Liver (tissue), 9 donors: Measurements from ENCODE around the gene PTP4A2. TPM values are rescaled to one million over a fixed set of nuclear protein-coding genes. Genes with fewer than 3 reads are reported as not detected.

ENCODE experiments used
- DNase-seq: peaks from one replicate; pipeline ENCODE4 v3.0.0-alpha.2; 2017; ENCODE audit warnings: low spot score
- H3K27ac ChIP-seq, 2 donors: one replicate each; pipeline ENCODE4 v1.7.0; 2013; ENCODE audit warnings: inconsistent platforms in 2 of 2, low read length in 2 of 2, control low read depth in 1 of 2, low read depth in 1 of 2, mild to moderate bottlenecking in 1 of 2
- H3K27me3 ChIP-seq, 4 donors: one replicate each; pipeline versions ENCODE4 v1.6.1 to v1.7.0; 2013; ENCODE audit warnings: low read length in 3 of 4, inconsistent platforms in 1 of 4, mild to moderate bottlenecking in 1 of 4, moderate library complexity in 1 of 4; ENCODE audit not compliant: control insufficient read depth in 4 of 4, insufficient read depth in 4 of 4
- H3K36me3 ChIP-seq, 4 donors: one replicate each; pipeline versions ENCODE4 v1.6.1 to v1.7.0; 2013; ENCODE audit warnings: low read length in 3 of 4, mild to moderate bottlenecking in 3 of 4, low read depth in 1 of 4, moderate library complexity in 1 of 4; ENCODE audit not compliant: control insufficient read depth in 4 of 4, insufficient read depth in 3 of 4
- H3K4me1 ChIP-seq, 4 donors: one replicate each; pipeline versions ENCODE4 v1.6.1 to v1.7.0; 2013; ENCODE audit warnings: low read length in 3 of 4, mild to moderate bottlenecking in 3 of 4, moderate library complexity in 1 of 4; ENCODE audit not compliant: control insufficient read depth in 4 of 4, insufficient read depth in 4 of 4
- H3K4me3 ChIP-seq, 3 donors: one replicate each; pipeline versions ENCODE4 v1.6.1 to v1.7.0; 2013; ENCODE audit warnings: low read length in 3 of 3, control low read depth in 1 of 3, low read depth in 1 of 3, mild to moderate bottlenecking in 1 of 3
- H3K9ac ChIP-seq, 2 donors: one replicate each; pipeline ENCODE4 v1.7.0; 2013; ENCODE audit warnings: low read length in 2 of 2, mild to moderate bottlenecking in 2 of 2, moderate library complexity in 2 of 2, control low read depth in 1 of 2, low read depth in 1 of 2
- H3K9me3 ChIP-seq, 4 donors: one replicate each; pipeline versions ENCODE4 v1.6.1 to v1.7.0; 2013; ENCODE audit warnings: low read length in 3 of 4; ENCODE audit not compliant: control insufficient read depth in 4 of 4
- EGR1 ChIP-seq, 2 donors: IDR thresholded peaks; 2 replicates each; pipeline ENCODE4 v1.6.1; 2016 to 2018; ENCODE audit warnings: antibody characterized with exemption in 2 of 2, low read depth in 2 of 2
- FOXA1 ChIP-seq: IDR thresholded peaks from 2 replicates; pipeline ENCODE4 v1.6.1; 2016; ENCODE audit warnings: antibody characterized with exemption
- FOXA2 ChIP-seq: IDR thresholded peaks from 2 replicates; pipeline ENCODE4 v1.6.1; 2016; ENCODE audit warnings: antibody characterized with exemption
- GABPA ChIP-seq, 2 donors: IDR thresholded peaks in 1 of 2; conservative IDR thresholded peaks in 1 of 2; 2 replicates each; pipeline ENCODE4 v1.6.1; 2016; ENCODE audit warnings: antibody characterized with exemption in 2 of 2, mild to moderate bottlenecking in 1 of 2, moderate library complexity in 1 of 2
- HNF4A ChIP-seq, 2 donors: conservative IDR thresholded peaks; 2 replicates each; pipeline ENCODE4 v1.6.1; 2016; ENCODE audit warnings: antibody characterized with exemption in 2 of 2, mild to moderate bottlenecking in 2 of 2
- HNF4G ChIP-seq: IDR thresholded peaks from 2 replicates; pipeline ENCODE4 v1.6.1; 2016; ENCODE audit warnings: antibody characterized with exemption
- JUND ChIP-seq, 2 donors: IDR thresholded peaks; 2 replicates each; pipeline ENCODE4 v1.6.1; 2016; ENCODE audit warnings: antibody characterized with exemption in 2 of 2
- MAX ChIP-seq: IDR thresholded peaks from 2 replicates; pipeline ENCODE4 v1.6.1; 2016; ENCODE audit warnings: antibody characterized with exemption
- NR2F2 ChIP-seq: IDR thresholded peaks from 2 replicates; pipeline ENCODE4 v1.6.1; 2016; ENCODE audit warnings: antibody characterized with exemption
- RAD21 ChIP-seq, 2 donors: IDR thresholded peaks; 2 replicates each; pipeline ENCODE4 v1.6.1; 2016; ENCODE audit warnings: antibody characterized with exemption in 2 of 2, mild to moderate bottlenecking in 2 of 2
- REST ChIP-seq: IDR thresholded peaks from 2 replicates; pipeline ENCODE4 v1.6.1; 2016; ENCODE audit warnings: antibody characterized with exemption, mild to moderate bottlenecking
- RXRA ChIP-seq, 2 donors: IDR thresholded peaks; 2 replicates each; pipeline ENCODE4 v1.6.1; 2017 to 2018; ENCODE audit warnings: antibody characterized with exemption in 2 of 2, mild to moderate bottlenecking in 1 of 2
- SP1 ChIP-seq: IDR thresholded peaks from 2 replicates; pipeline ENCODE4 v1.6.1; 2018; ENCODE audit warnings: antibody characterized with exemption, mild to moderate bottlenecking
- TAF1 ChIP-seq: conservative IDR thresholded peaks from 2 replicates; pipeline ENCODE4 v1.6.1; 2016; ENCODE audit warnings: antibody characterized with exemption, mild to moderate bottlenecking
- YY1 ChIP-seq: IDR thresholded peaks from 2 replicates; pipeline ENCODE4 v1.6.1; 2016; ENCODE audit warnings: antibody characterized with exemption, mild to moderate bottlenecking
- ZBTB33 ChIP-seq: IDR thresholded peaks from 2 replicates; pipeline ENCODE4 v1.6.1; 2016; ENCODE audit warnings: antibody characterized with exemption
- WGBS: extraction: QIAGEN DNeasy Blood & Tissue Kit; methylation state at CpG from one replicate; pipeline ENCODE4 v1.1.7; 2013; 5-methylcytosine and 5-hydroxymethylcytosine counted together
- polyA plus RNA-seq, 2 donors: library from polyadenylated mRNA; stranded (reverse) in 1 of 2; unstranded in 1 of 2; fragments of 200-250 nt in 1 of 2; fragments of >200 nt in 1 of 2; fragmentation: Nextera tagmentation in 1 of 2; extraction: Ambion mirVana in 1 of 2; gene quantifications; one replicate each; pipeline versions ENCODE4 v1.2.1 to v1.2.3, GENCODE V29; 2013 to 2015
- total RNA-seq, 2 donors: library from RNA; depleted of rRNA; stranded (reverse); fragments of >200 nt; gene quantifications; one replicate each; pipeline ENCODE4 v1.2.3, GENCODE V29; 2014
- TF ChIP-seq, protein P1 (sequence below): IDR thresholded peaks from 2 replicates; pipeline ENCODE4 v1.6.1; 2016; ENCODE audit warnings: antibody characterized with exemption
- donor health status: healthy.
- donor health status: healthy.
- donor health status: healthy.
- donor health status: healthy.
- donor health status: healthy.

Gene PTP4A2
- total and polyA plus RNA-seq, 4 donors, result 47.7 to 98.1 (median 71.9) TPM

DNA sequence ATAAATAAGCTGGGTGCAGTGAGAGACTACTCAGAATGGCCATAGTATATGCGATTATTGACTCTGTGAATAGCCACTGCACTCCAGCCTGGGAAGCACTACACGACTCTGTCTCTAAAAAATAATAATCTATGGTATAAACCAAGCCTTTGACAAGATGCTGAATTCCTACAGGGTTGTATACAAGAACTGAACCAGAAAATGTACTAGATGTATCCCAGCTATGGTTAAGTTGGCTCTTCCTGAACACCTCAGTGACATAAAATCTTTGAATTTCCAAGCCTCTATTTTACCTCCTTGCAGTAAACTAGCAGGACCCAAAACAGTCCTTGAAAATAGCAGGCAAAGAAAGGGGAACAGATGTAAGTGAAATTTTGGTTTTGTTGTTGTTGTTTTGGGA lies 32.5 kb downstream of the PTP4A2 start:
- DNase-seq, result no peak
- Histone ChIP-seq H3K4me1 (peaks cover 0 to 4% (median 1%) of the 10 kb centered on the region in 4 donors), H3K9ac (no peak overlapping the region), H3K27me3 (no peaks in the 10 kb centered on the region), H3K9me3 (no peaks in the 10 kb centered on the region), H3K4me3 (no peak overlapping the region), H3K36me3 (peaks cover 4 to 29% (median 16%) of the 10 kb centered on the region in 4 donors), H3K27ac (no peak overlapping the region)
- TF ChIP-seq YY1 (no peak), RAD21 (IDR thresholded peaks at IDR 0.05) (no peak), TAF1 (no peak), ZBTB33 (no peak), RXRA (IDR thresholded peaks at IDR 0.05) (no peak), FOXA1 (no peak), JUND (IDR thresholded peaks at IDR 0.05) (no peak), HNF4A (conservative IDR thresholded peaks at IDR 0.05) (no peak)
- TF ChIP-seq, protein P1, sequence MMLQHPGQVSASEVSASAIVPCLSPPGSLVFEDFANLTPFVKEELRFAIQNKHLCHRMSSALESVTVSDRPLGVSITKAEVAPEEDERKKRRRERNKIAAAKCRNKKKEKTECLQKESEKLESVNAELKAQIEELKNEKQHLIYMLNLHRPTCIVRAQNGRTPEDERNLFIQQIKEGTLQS, result no peak
- WGBS, result 95% methylated on average over 2 of the region's 2 CpGs

- no peak overlapping the region for H3K4me3 ChIP-seq
- no peaks in the 10 kb centered on the region for H3K9me3 ChIP-seq
- no peak overlapping the region for H3K27ac ChIP-seq
- peaks cover 2 to 29% (median 16%) of the 10 kb centered on the region in 4 donors for H3K36me3 ChIP-seq
- 96% methylated on average over 6 of the region's 6 CpGs for WGBS
- no peak for DNase-seq
- H3K9ac ChIP-seq, result no peak overlapping the region
- TF ChIP-seq SP1, result no peak
- no peak for TF ChIP-seq TAF1
- TF ChIP-seq RXRA (IDR thresholded peaks at IDR 0.05), result no peak
- no peak for TF ChIP-seq RAD21 (IDR thresholded peaks at IDR 0.05)
- TF ChIP-seq EGR1 (IDR thresholded peaks at IDR 0.05; ENCODE audit: low read depth in 2 of 2), result no peak
- TF ChIP-seq JUND (IDR thresholded peaks at IDR 0.05), result no peak
- TF ChIP-seq GABPA (IDR thresholded peaks at IDR 0.05 in 1 of 2, conservative IDR thresholded peaks at IDR 0.05 in 1 of 2), result no peak
- no peak for TF ChIP-seq NR2F2
- no peak for TF ChIP-seq FOXA2
- no peak for TF ChIP-seq FOXA1
- no peak for TF ChIP-seq ZBTB33
- TF ChIP-seq HNF4G, result no peak
- no peak for TF ChIP-seq REST
- TF ChIP-seq YY1, result no peak
- TF ChIP-seq HNF4A (conservative IDR thresholded peaks at IDR 0.05), result no peak
- TF ChIP-seq MAX, result no peak
- H3K4me1 ChIP-seq, result peaks cover 0 to under 1% (median 0%) of the 10 kb centered on the region in 4 donors
- H3K27me3 ChIP-seq, result no peaks in the 10 kb centered on the region
Observed at GRCh38 chr1:31905093-31905509, 33.1 kb downstream of the PTP4A2 start.
